HEK293T (cell line): ENCODE measurements around the gene DCP2.

Experiments used
- CTBP1 ChIP-seq: fragments of 450-650 bp; IDR thresholded peaks from 2 replicates; pipeline ENCODE4 v1.6.1; 2016; ENCODE audit warnings: borderline replicate concordance
- SP1 ChIP-seq: fragments of 450-650 bp; IDR thresholded peaks from 2 replicates; pipeline ENCODE4 v1.6.1; 2017

GRCh38 chr5:113039229-113039933 is 62.8 kb downstream of the DCP2 start:
- TF ChIP-seq CTBP1 (no peak), SP1 (no peak)
